ENCODE data around the gene CNTNAP4.

The CNTNAP4 gene

GRCh38 chr16:76500006-76500405 is 222.8 kb downstream of the CNTNAP4 start:
- DNase-seq = no peak

- DNase-seq = no peak
Observed at GRCh38 chr16:76502063-76502462, 224.9 kb downstream of the CNTNAP4 start.

- no peak for DNase-seq
Observed at GRCh38 chr16:76502555-76502954, 225.4 kb downstream of the CNTNAP4 start.

GRCh38 chr16:76503091-76503490 is 225.9 kb downstream of the CNTNAP4 start:
- no peak for DNase-seq

GRCh38 chr16:76511203-76511602 is 234.0 kb downstream of the CNTNAP4 start:
- no peak for DNase-seq

- DNase-seq = no peak
Observed at GRCh38 chr16:76518781-76519180, 241.6 kb downstream of the CNTNAP4 start.

- no peak for DNase-seq
Observed at GRCh38 chr16:76524356-76524755, 247.2 kb downstream of the CNTNAP4 start.

- no peak for DNase-seq
Observed at GRCh38 chr16:76524769-76525168, 247.6 kb downstream of the CNTNAP4 start.

GRCh38 chr16:76527244-76527643 is 250.0 kb downstream of the CNTNAP4 start:
- DNase-seq = no peak

GRCh38 chr16:76529120-76529519 is 251.9 kb downstream of the CNTNAP4 start:
- no peak for DNase-seq

- no peak for DNase-seq
Observed at GRCh38 chr16:76531236-76531635, 254.0 kb downstream of the CNTNAP4 start.

- no peak for DNase-seq
Observed at GRCh38 chr16:76532188-76532973, 255.2 kb downstream of the CNTNAP4 start.

GRCh38 chr16:76539609-76540008 is 262.4 kb downstream of the CNTNAP4 start:
- DNase-seq = no peak

- DNase-seq = no peak
Observed at GRCh38 chr16:76541070-76541469, 263.9 kb downstream of the CNTNAP4 start.

- no peak for DNase-seq
Observed at GRCh38 chr16:76565542-76565941, 288.3 kb downstream of the CNTNAP4 start.

GRCh38 chr16:76571755-76572154 is 294.6 kb downstream of the CNTNAP4 start:
- DNase-seq = no peak

- no peak for DNase-seq
Observed at GRCh38 chr16:76573281-76573680, 296.1 kb downstream of the CNTNAP4 start.

- DNase-seq = no peak
Observed at GRCh38 chr16:76574651-76575050, 297.4 kb downstream of the CNTNAP4 start.

- no peak for DNase-seq
Observed at GRCh38 chr16:76576526-76576925, 299.3 kb downstream of the CNTNAP4 start.

GRCh38 chr16:76577003-76577402 is 299.8 kb downstream of the CNTNAP4 start:
- DNase-seq = no peak

GRCh38 chr16:76579277-76579922 is 302.2 kb downstream of the CNTNAP4 start:
- DNase-seq = no peak

- DNase-seq = no peak
Observed at GRCh38 chr16:76583466-76583865, 306.3 kb downstream of the CNTNAP4 start.

GRCh38 chr16:76583945-76584344 is 306.7 kb downstream of the CNTNAP4 start:
- DNase-seq = no peak

- no peak for DNase-seq
Observed at GRCh38 chr16:76598498-76598897, 321.3 kb downstream of the CNTNAP4 start.

GRCh38 chr16:76607317-76607716 is 330.1 kb downstream of the CNTNAP4 start:
- no peak for DNase-seq

All from stimulated activated CD4-positive, alpha-beta T cell treated with anti-CD3 and anti-CD28 coated beads, Interleukin-4, amount 100 ng/mL, for 4 hours (primary cell).